ENCODE results near the gene TTC33. TPM values are rescaled to one million over a fixed set of nuclear protein-coding genes. Genes with fewer than 3 reads are reported as not detected.
"Not testable (repeated sequence)": the region's sequence is repeated elsewhere in the genome, so short reads cannot be mapped to it uniquely, and the experiment has no call there.

Gene TTC33
- total RNA-seq, 1 experiment from 2014 or later: 19.1 TPM

DNA sequence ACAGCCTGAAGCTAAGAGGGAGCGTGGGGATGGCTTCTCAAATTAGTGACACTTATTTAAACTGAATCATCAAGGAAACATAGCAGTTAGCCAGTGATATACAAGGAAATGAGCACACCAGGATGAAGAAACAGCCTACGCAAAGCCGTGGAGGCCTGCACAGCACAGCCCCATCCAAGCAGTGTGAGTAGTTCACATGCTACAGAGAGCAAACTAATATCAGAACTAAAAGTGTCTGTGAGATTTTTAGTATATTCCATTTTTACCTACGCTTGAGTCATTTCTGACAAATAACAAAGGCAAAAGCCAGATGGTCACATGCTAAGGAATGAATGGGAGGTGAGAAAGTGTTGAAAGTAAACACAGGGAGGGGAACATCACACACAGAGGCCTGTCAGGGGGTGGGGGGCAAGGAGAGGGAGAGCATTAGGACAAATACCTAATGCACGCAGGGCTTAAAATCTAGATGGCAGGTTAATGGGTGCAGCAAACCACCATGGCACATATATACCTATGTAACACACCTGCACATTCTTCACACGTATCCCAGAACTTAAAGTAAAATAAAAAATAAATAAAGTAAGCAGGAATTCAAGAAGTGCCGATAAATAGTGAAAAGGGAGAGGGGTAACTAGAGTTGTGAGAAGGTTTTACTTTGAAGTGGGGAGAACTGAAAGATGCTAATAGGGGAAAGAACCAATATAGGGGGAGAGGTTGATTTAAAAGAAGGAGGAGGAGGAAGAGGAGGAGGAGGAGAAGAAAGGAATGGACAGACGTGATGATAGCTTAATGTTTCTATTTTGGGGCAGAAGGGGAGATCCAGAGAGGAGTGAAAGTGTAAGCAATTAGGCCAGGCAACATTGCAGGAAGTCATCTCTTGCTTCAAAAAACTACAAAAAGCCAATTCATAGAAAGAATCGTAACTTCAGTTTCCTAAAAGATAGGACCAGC is 177.0 kb downstream of the TTC33 start:
- no peak for DNase-seq (ENCODE audit: low read depth in 1 of 2, low spot score in 2 of 2)

GRCh38 chr5:40577718-40578117 is 178.0 kb downstream of the TTC33 start:
- DNase-seq (ENCODE audit: low read depth in 1 of 2, low spot score in 2 of 2): no peak
- H3K4me1 ChIP-seq (replicated peaks): 0 out of 2 replicates have a peak, but pooled peaks cover 3% of the 10 kb centered on the region
- H3K36me3 ChIP-seq: no peaks in the 10 kb centered on the region
- H3K9me3 ChIP-seq (replicated peaks): no peaks in the 10 kb centered on the region
- H3K4me3 ChIP-seq: no peak overlapping the region
- H3K27me3 ChIP-seq (replicated peaks): no peaks in the 10 kb centered on the region
- no peak overlapping the region for H3K27ac ChIP-seq

More for the DNA sequence above, 177.0 kb downstream of the TTC33 start:
- Histone ChIP-seq H3K27ac (no peak overlapping the region), H3K36me3 (no peaks in the 10 kb centered on the region), H3K4me1 (replicated peaks) (no peaks in the 10 kb centered on the region), H3K27me3 (replicated peaks) (no peaks in the 10 kb centered on the region), H3K9me3 (replicated peaks) (no peaks in the 10 kb centered on the region), H3K4me3 (no peak overlapping the region)

DNA sequence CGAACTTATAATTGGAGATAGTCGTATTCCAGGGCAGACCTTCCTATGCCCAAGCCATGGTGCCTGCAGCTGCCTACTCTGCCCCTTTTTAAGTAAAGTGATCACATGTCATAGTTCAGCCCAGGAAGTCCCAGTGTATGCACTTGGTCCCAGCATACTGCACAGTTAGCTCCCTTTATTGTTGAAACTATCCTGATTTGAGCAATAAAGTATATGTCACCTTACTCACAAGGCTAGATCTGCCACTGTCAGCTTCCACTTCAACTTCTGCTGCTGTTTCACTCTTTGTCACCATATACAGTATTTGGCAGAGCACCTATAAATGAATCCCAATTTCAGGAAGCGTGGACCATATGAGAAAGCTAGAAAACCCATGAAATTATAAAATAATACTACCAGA is 179.8 kb downstream of the TTC33 start:
- Histone ChIP-seq H3K27me3 (replicated peaks) (no peaks in the 10 kb centered on the region), H3K4me3 (no peak overlapping the region), H3K9me3 (replicated peaks) (no peaks in the 10 kb centered on the region), H3K27ac (no peak overlapping the region), H3K4me1 (replicated peaks) (peaks cover 5% of the 10 kb centered on the region), H3K36me3 (no peaks in the 10 kb centered on the region)
- no peak for DNase-seq (ENCODE audit: low read depth in 1 of 2, low spot score in 2 of 2)

DNA sequence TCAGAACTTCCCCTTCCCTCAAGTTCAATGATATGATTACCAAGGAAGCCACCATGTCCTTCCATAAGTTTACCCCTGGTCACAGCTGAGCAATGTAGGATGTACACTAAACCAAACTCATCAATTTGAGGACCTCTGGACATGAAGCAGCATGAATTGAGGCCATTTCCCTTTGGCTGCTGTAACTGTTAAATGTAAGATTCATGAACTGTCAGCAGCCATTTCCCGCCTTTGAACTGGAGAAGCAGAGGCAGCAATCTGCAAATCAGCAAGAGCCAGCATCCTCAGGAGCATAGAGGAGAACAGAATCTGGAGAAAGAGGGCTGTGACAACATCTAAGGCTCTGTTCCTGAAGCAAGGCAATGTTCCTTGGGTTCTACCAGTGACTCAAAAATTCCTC is 180.3 kb downstream of the TTC33 start:
- no peaks in the 10 kb centered on the region for H3K27me3 ChIP-seq (replicated peaks)
- H3K27ac ChIP-seq: no peak overlapping the region
- no peaks in the 10 kb centered on the region for H3K36me3 ChIP-seq
- DNase-seq (ENCODE audit: low read depth in 1 of 2, low spot score in 2 of 2): no peak
- H3K4me1 ChIP-seq (replicated peaks): peaks cover 10% of the 10 kb centered on the region
- H3K4me3 ChIP-seq: no peak overlapping the region
- H3K9me3 ChIP-seq (replicated peaks): no peaks in the 10 kb centered on the region

GRCh38 chr5:40572937-40573336 is 182.8 kb downstream of the TTC33 start:
- peaks cover 20% of the 10 kb centered on the region for H3K4me1 ChIP-seq (replicated peaks)

DNA sequence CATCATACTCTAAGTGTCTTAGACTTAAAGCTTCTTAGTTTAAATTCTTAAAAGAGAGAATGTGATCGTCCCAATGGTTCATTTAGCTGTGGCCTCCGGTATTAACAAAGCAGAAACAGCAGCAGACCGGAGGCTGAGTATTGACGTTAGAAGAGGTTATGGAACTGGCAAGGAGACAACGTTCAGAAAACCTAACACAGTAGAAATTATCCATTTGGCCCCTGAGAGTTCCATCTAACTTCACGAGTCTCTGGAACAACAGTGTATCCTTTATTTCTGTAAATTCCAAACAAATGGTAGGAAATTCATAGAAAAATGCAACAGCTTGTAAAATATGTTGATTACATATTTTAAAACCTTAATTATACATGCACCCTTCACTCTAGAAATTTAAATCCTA is 183.4 kb downstream of the TTC33 start:
- Histone ChIP-seq H3K27ac (no peak overlapping the region), H3K4me3 (no peak overlapping the region), H3K27me3 (replicated peaks) (no peaks in the 10 kb centered on the region), H3K9me3 (replicated peaks) (no peaks in the 10 kb centered on the region), H3K4me1 (replicated peaks) (peaks cover 20% of the 10 kb centered on the region), H3K36me3 (no peaks in the 10 kb centered on the region)
- DNase-seq (ENCODE audit: low read depth in 1 of 2, low spot score in 2 of 2): no peak

More at GRCh38 chr5:40572937-40573336, 182.8 kb downstream of the TTC33 start:
- H3K27ac ChIP-seq: no peak overlapping the region
- no peak for DNase-seq (ENCODE audit: low read depth in 1 of 2, low spot score in 2 of 2)
- H3K4me3 ChIP-seq: no peak overlapping the region
- no peaks in the 10 kb centered on the region for H3K27me3 ChIP-seq (replicated peaks)
- no peaks in the 10 kb centered on the region for H3K36me3 ChIP-seq
- H3K9me3 ChIP-seq (replicated peaks): no peaks in the 10 kb centered on the region

DNA sequence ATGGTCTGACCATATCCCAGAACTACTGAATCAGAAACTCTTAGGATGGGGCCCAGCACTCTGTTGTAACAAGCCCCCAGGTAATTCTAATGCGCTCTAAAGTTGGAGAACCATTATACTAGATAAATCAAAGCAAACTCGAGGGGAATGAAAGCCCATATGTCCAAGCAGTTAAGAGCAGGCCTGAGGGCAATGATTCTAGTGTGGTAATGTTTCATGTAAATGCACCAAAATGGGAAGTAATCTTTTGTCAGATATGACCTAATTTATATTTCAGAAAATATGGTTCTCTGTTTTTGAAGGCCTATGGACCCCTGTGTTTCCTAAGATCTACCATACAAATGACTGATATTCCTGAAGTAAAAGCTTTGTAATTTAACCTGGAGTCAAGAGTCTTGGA is 184.0 kb downstream of the TTC33 start:
- no peak for DNase-seq (ENCODE audit: low read depth in 1 of 2, low spot score in 2 of 2)
- H3K4me3 ChIP-seq: no peak overlapping the region
- H3K27ac ChIP-seq: no peak overlapping the region
- no peaks in the 10 kb centered on the region for H3K9me3 ChIP-seq (replicated peaks)
- peaks cover 20% of the 10 kb centered on the region for H3K4me1 ChIP-seq (replicated peaks)
- H3K27me3 ChIP-seq (replicated peaks): no peaks in the 10 kb centered on the region
- H3K36me3 ChIP-seq: no peaks in the 10 kb centered on the region

- H3K4me3 ChIP-seq: no peak overlapping the region
- peak overlapping the region; percentile 27 for H3K27ac ChIP-seq
- peak in 1 of 2 experiments; percentile 64 for DNase-seq (ENCODE audit: low read depth in 1 of 2, low spot score in 2 of 2)
- peaks cover 20% of the 10 kb centered on the region for H3K4me1 ChIP-seq (replicated peaks)
- H3K9me3 ChIP-seq (replicated peaks): no peaks in the 10 kb centered on the region
- H3K36me3 ChIP-seq: no peaks in the 10 kb centered on the region
- H3K27me3 ChIP-seq (replicated peaks): no peaks in the 10 kb centered on the region
Measured at GRCh38 chr5:40570408-40571129, 185.2 kb downstream of the TTC33 start.

DNA sequence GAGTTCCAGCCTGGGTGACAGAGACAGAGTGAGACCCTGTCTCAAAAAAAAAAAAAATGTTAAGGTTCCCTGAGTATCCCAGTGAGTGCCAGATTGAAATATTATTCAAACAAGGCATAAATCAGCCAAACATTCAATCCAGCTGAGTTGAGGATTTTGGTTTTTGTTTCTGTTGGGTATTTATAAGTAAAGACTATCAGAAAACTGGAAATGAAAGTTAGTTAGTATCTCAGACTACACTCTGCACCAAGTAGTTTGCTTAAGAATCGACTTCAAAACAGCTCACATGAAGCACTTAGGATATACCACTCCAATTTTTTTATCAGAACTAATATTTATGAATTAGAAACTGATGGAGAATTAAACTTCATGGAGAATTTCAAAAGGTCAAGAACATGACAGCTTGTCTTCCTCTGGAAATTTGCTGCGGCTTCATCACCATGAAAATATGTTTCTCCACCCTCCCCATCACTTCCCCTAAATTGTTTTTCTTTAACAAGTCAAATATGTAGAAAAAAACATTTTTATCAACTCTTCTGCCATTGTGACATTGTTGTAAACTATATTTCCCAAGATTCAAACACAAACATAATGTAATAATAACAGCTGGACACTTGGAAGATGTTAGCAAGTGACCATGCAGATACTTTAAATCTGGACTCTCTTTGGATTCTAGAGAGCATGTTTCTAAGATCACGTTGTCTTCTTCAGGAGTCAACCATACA is 186.1 kb downstream of the TTC33 start:
- no peaks in the 10 kb centered on the region for H3K36me3 ChIP-seq
- H3K4me1 ChIP-seq (replicated peaks): peaks cover 20% of the 10 kb centered on the region
- H3K27ac ChIP-seq: peak overlapping the region; percentile 27
- no peak overlapping the region for H3K4me3 ChIP-seq
- no peaks in the 10 kb centered on the region for H3K27me3 ChIP-seq (replicated peaks)
- no peaks in the 10 kb centered on the region for H3K9me3 ChIP-seq (replicated peaks)
- DNase-seq (ENCODE audit: low read depth in 1 of 2, low spot score in 2 of 2): peak in 1 of 2 experiments; percentile 15

- peaks cover 20% of the 10 kb centered on the region for H3K4me1 ChIP-seq (replicated peaks)
Measured at GRCh38 chr5:40568548-40568947, 187.2 kb downstream of the TTC33 start.

GRCh38 chr5:40563173-40563572 is 192.6 kb downstream of the TTC33 start:
- H3K4me3 ChIP-seq; H3K4me1 ChIP-seq (replicated peaks); H3K27me3 ChIP-seq (replicated peaks); H3K36me3 ChIP-seq; H3K27ac ChIP-seq; DNase-seq (ENCODE audit: low read depth in 1 of 2, low spot score in 2 of 2); H3K9me3 ChIP-seq (replicated peaks): not testable (repeated sequence)

More at GRCh38 chr5:40568548-40568947, 187.2 kb downstream of the TTC33 start:
- Histone ChIP-seq H3K4me3 (no peak overlapping the region), H3K27ac (no peak overlapping the region), H3K27me3 (replicated peaks) (no peaks in the 10 kb centered on the region), H3K36me3 (no peaks in the 10 kb centered on the region), H3K9me3 (replicated peaks) (no peaks in the 10 kb centered on the region)
- DNase-seq (ENCODE audit: low read depth in 1 of 2, low spot score in 2 of 2): no peak

DNA sequence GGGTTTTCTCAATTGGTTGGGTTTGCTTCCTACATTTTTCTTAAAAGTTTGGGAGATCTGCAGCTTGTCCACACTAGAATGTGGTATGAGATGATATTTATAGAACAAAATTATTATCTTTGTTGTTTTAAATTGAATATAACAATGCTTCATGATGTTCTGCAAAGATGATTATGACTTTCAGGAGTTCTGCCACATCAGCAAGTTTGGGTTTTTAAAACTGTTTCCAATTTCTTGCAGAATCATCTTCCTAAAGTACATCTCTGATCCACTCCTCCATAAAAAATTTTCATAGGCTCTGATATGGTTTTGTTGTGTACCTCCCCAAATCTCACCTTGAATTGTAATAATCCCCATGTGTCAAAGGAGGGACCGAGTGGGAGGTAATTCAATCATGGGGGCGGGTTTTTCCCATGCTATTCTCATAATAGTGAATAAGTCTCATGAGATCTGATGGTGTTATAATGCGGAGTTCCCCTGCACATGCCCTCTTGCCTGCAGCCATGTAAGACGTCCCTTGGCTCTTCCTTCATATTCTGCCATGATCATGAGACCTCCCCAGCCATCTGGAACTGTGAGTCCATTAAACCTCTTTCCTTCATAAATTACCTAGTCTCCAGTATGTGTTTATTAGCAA is 195.2 kb downstream of the TTC33 start:
- no peaks in the 10 kb centered on the region for H3K4me1 ChIP-seq (replicated peaks)

DNA sequence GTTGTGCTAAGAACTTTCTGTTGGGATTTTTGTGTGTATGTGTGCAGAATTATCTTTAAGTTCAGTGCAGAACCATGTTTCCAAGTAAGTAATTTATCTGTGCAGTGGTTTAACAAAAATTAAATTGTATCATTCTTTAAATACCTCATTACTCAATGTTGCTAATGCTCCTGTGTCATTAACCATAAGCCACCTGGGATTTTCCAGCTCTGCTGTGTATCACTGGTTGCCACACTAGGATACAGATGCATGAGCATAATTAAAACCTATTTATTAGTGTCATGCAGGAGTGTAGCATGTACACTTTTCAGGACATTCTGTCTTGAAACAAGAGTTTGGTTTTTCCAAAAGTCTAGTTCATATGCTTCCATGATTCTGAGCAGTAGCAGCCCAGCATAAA is 196.5 kb downstream of the TTC33 start:
- H3K4me1 ChIP-seq (replicated peaks): no peaks in the 10 kb centered on the region
- H3K27ac ChIP-seq: no peak overlapping the region
- no peak for DNase-seq (ENCODE audit: low read depth in 1 of 2, low spot score in 2 of 2)

More for the DNA sequence above, 195.2 kb downstream of the TTC33 start:
- Histone ChIP-seq H3K4me3 (no peak overlapping the region), H3K9me3 (replicated peaks) (no peaks in the 10 kb centered on the region; the same call in 1 of the 2 replicates), H3K27me3 (replicated peaks) (no peaks in the 10 kb centered on the region), H3K27ac (no peak overlapping the region), H3K36me3 (no peaks in the 10 kb centered on the region)
- no peak for DNase-seq (ENCODE audit: low read depth in 1 of 2, low spot score in 2 of 2)

More for the DNA sequence above, 196.5 kb downstream of the TTC33 start:
- no peaks in the 10 kb centered on the region for H3K36me3 ChIP-seq
- no peaks in the 10 kb centered on the region; the same call in 1 of the 2 replicates for H3K9me3 ChIP-seq (replicated peaks)
- H3K4me3 ChIP-seq: no peak overlapping the region
- no peaks in the 10 kb centered on the region for H3K27me3 ChIP-seq (replicated peaks)
